Stimulated activated CD4-positive, alpha-beta T cell treated with anti-CD3 and anti-CD28 coated beads, TNF-alpha, amount 100 ng/mL, for 4 hours (primary cell): Measurements from ENCODE around the gene NDST1.

Experiments used
- DNase-seq, 3 experiments: peaks; one replicate each; pipeline ENCODE4 v3.0.0-alpha.2; 2020; ENCODE audit warnings: low read depth in 3 of 3

The NDST1 gene

DNA sequence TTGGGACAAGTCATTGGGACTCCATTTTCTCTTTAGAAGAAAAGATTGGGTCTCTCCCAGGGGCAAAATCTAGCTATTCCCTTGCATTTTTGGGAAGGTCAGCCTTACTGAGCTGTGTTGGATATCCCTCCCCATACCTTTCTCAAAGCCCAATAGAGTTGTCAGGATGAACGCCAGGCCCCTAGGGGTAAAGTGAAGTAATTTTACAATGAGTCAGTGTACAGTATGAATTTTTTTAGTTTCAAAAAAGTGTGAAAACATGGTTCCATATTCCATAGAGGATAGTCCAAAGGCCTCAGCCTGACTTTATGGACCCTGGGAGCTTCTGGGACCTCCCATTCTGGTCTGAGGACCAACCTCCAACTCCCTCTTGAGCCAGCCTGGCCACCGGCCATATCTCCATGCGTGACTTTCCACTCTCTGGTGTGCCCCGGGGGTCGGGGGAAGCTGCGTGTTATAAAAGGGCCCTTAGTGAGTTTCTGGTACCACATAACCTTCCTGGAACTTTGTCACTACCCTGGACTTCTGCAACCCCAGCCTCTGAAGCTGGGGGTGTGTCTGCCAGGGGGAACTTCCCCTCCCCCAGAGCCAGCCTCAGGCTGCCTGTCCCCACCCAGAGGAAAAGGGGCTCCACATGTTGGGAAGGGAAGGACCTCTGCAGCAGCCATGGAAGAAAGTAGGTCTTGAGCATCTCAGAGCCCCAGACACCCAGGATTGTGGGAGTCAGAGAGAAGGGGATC, 80.1 kb downstream of the NDST1 start:
- DNase-seq = no peak

DNA sequence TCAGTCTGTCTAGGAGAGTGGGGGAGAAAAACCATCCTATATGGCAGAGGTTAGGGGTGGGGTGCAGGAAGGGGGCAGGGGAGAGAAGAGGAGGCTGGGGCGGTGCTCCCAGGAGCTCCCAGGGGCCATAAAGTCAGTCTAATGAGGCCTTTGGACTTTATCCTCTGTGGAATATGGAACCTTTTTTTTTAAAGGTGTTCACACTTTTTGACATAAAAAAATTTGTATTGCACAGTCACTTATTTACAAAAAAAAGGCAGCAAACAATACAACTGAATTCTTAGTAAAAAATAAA, 80.6 kb downstream of the NDST1 start:
- no peak for DNase-seq

DNA sequence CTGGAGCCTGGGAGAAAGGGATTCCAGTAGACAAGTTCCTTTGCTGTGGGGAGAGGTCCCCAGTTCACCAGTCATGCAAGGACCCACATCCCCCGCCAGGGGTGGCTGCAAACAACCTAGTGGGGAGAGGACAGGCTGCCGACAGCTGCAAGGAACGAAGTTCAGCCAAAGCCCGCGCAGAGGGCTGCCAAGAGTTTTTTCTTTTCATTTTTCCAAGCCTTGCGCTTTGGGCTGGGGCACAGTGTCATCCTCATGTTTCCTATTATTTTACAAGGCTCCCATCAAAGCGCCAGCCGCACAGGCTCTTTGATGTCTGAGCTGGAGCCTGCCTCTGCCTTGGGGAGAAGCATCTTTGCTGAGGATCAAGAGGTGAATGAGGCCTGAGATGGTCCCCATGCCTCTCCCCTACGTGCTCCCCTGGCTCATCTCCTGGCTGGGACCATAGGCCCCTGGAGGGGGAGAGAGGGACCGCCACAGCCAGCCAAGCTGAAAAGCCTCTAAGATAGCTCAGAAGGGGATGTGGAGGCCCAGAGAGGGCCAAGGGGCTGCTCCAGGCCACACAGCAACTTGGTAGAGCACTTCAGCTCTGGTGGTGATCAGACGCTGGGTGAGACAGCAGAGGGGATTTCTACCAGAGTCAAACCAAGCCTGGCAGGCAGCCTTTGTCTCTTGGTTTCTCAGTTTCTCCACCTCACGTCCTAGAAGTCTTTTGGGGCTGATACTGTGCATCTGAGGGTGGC, 82.1 kb downstream of the NDST1 start:
- no peak for DNase-seq

DNA sequence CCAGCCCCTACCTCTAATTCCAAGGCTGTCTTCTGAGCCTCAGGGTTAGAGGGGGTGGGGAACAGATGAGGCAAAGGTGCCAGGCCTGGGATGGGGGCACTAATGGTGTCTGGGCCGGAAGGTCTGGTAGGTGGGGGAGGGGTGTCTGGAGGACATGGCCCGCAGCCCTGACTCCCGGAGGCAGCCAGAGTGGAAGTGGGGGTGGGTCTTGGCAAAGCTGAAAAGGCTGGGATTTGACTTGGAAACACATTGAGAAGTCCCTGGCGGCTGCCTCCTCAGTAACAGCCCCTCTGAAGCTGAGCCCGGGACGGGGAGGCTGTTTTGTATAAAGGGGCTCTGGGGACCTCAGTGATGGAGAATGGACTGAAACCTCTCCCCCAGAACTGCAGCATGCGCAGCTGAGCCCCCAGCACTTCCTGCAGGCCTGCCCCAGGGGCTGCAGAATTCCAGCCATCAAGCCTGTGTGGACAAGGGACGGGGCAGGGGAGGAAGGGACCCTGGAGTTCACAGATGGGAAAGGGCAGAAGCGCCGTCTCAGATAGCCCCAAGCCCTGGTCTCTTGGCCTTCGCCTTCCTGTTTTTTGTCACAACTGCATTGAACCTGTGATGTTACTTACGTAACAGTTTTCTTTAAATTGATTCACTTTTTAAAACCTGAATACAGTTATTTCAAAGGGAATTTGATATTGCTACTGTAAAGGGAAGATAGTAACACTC, 83.2 kb downstream of the NDST1 start:
- DNase-seq = no peak

DNA sequence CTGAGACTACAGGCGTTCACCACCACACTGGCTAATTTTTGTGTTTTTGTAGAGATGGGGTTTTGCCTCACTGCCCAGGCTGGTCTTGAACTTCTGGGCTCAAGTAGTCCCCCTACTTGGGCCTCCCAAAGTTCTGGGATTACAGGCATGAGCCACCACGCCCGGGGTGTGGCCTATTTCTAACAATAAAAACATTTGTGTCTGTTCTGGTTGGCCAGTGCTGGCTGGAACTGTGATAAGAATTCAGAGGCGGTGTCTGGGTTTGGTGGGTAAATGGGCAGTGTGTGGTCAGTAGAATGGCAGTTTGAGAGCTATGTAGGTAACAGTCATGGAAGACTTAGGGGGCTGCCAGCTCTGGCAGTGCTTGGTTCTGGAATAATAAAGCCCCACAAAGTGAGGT, 85.7 kb downstream of the NDST1 start:
- DNase-seq = no peak

DNA sequence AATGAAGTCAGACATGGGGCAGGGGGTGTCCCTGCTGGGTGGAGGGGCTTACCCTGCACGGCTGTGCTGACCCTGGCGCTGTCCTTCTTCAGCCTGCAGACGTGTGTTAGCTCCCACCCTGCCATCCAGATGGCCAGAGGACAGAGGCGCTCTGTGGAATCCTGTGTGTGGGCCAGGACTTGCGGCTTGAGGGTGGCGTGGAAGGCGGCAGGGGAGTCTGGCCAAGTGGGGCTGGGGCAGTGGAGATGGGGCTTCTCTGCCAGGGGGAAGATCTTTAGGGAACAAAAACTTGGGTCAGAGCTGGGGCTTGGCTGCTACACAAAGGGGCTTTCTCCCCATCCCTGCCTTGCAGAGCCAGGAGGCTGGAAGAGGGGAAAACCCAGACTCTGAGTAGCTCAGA, 86.1 kb downstream of the NDST1 start:
- no peak for DNase-seq

DNA sequence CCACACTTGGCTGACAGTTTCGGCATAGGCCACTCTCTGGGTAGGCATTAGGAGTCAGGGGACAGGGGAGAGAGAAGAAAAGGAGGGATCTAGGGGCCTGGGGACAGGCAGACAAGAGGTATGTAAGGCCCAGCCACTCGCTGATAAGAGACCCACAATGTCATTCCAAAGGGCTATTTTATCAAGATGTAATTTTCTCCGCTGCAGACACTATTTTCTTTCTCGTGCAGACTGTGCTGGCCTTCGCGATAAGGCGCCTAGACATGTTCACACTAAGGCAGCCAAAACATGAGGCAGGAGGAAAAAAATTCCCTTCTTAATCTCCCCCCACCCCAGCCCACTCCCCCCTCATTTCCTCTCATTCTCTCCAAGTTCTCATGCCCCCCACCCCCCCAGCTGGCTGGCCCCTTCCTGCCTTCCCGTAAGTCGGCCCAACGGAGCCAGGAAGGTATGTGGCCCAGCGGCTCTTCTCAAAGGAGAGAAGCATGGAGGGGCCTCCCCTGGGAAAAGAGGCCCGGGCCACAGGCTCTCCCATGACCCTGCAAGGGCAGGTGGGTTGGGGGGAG, 87.6 kb downstream of the NDST1 start:
- no peak for DNase-seq

DNA sequence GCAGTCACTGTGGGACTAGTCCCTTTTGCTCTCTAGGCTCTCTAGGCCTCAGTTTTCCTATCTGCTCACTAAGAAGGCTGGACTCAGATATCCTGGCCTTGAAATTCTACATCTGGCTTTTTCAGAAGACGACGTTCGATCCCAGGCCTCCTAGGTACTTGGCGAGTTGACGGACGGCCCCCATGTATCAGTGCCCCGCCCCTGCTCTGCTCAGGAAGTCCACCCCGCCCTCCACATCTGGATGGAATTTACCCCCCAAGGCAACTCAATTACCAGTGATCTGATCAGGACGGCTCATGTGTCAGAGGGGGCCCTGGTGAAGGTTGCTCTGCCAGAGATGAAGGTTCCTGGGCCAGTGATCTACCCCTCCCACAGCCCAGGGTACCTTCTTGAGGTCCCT, 88.4 kb downstream of the NDST1 start:
- no peak for DNase-seq

DNA sequence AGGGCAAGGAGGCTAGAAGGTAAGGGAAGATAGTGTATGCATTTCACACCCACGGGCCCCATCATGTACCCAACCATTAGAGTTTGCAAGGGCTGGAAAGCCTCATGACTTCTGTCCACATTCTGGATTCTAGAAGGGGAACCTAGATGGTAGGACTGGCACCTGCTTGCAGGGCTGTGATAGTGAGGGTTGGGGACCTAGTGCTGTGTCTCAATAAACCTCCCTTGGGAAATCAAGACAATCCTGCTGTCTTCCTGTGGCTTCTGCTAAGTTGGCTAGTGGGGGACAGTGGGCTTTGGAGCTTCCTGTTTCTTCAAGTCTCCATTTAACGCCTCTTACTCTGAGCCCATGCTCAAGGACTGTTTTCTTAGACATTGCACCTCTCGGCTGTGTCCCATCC, 88.9 kb downstream of the NDST1 start:
- no peak for DNase-seq

DNA sequence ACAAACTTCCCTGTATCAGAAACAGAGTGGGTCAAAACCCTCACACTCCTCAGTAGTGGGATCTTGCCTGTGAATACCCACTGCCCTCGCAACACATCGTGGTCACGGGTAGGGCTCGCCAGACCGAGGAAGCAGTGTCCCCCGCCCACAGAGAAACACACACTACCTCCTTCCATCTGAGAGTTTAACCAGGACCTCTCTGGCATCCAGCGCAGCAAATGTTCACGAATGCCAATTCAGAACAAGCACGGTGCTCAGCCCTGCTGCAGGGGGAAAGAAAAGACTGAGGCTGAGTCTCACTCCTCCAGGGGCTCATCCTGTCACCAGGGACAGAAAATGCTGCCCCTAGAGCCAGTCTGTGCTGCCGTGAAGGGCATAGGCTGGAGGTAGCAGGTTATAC, 90.1 kb downstream of the NDST1 start:
- no peak for DNase-seq

DNA sequence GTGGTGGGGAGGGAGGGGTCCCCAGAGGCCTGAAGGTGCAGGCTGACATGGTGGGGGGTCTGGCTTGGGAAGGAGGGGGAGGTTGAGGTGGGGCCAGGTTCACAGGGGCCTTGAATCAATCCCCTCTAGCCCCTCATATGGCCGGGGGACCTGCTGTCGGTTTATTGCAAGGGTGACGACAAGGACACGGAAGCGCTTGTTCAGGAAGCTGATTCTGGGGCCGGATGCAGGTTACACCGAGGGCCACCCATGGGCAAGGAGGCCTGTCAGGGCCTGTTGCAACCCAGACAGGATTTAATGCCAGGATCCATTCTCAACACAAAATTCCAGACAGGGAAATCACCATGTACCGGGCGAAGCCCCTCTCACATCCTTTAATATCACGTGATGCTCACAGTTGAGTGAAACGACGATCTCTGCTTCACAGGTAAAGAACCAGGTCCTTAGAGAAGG, 90.9 kb downstream of the NDST1 start:
- no peak for DNase-seq

DNA sequence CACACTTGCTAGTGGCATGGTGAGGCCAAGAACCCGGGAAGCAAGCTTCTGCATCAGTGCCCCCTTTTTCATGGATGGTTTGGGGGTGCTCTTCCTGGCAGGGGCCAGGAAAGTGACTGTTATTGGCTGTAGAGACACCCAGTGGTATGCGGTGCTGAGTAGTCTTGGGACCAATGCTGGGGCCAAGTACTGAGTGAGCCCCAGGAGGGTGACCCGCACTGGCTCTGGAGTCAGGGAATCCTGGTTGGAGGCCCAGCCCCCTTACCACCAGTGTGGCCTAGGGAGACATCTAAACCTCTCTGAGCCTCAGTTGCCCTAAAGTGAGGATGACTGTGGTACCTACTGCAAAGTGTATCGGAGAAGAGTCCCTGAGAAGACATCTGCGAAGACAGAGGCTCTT, 91.3 kb downstream of the NDST1 start:
- no peak for DNase-seq

DNA sequence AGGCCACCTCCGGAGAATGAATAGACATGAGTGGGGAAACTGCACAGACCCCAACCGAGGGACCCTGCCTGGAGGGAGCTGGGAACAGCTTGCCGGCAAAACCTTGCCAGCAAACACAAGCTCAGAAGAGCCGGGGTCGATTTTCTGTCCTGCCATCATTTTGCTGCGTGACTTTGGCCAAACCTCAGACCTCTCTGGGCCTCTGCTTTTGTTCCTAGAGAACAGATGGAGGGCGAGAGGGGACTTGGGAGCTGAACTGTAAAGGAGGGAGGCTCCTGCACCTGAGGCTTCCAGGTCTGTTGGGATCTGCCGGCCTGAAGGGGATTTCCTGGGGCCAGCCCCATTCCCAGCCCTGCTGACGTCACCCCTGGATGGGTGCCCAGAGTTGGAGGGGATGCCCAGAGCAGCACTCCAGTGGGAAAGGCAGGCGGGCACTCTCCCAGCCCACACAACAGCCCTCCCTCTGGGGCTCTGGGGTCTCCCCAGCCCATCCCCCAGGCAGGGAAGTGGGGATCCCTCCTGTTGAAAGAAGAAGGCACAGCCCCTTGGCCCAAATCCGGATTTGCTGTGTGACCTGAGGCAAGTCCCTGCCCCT, 92.1 kb downstream of the NDST1 start:
- DNase-seq = no peak

DNA sequence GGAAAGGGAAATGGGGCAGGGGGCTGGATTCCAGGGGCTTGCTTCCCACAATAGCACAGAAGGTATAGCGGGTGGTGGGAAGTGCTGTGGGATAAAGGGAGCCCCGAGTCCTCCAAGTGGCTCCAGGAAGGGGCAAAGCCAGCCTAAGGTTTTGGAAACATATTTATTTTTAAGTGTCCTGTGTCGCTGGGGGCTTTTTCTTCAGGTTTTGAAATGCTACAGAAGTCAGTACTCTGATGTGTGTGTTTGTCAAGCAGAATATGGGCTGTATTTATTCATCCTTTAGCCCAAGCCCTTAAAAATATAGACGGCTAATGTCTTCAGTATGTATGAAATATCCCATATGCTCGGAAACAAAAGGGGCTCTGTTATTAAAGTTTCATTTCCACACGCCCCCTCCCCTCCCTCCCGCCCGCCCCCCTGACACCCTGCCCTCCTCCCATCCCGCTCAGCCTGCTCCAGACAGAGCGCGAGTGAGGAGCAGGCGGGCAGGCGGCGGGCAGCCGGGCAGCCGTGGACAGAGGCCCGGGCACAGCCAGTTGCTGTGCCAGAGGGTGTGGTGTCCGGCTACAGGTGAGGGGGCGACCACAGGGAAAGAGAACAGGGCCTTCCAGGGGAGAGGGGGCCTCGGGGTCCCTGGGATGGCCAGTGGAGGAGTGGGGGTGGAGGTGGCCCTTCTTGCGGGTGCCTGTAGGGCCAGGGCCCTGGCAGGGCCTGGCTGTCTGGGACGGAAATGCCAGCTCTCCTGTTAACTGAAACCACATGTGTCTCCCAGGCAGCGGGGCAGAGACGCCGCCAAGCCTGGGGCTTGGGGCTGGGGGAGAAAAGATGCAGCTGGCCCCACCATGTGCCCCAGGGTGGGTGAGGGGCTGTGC, 92.9 kb downstream of the NDST1 start:
- no peak for DNase-seq

DNA sequence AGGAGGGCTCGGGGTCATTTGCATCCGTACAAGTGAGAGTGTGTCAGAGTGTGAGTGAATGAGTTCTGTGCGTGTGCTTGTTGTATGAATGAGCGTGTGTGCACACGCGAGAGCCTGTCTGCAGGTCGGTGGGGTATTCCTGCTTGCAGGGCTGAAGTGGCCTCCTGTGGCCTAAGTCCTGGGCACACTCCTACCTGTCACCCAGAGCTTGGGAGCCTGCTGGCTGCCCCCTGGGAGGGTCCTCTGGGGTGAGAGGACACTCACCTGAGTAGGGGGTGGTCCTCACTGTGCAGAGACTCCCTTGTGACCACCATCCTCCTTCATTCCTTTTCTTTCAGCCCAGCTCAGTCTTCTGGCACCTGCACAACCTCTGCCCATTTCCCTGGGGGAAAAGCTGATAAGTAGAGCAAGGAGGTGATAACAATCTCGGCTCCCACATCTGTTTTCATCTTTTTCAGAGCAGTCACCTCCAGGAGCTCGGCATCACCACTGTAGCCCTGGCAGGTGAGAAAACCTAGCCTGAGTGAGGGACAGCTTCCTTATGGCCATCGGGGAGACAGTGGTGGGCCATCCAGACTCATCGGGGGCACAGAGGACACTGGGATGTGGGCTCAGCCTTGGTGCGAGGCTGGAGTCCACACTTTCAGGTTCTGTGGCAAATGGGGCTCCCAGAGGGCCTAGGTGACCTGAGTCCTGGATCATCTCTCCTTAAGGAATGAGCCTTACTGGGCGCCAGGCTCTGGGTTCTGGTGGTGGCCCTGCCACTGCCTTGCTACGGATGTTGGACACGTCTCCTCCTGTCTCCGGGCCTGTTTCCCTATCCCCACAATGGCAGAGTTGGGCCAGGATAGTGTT, 93.8 kb downstream of the NDST1 start:
- DNase-seq = no peak

DNA sequence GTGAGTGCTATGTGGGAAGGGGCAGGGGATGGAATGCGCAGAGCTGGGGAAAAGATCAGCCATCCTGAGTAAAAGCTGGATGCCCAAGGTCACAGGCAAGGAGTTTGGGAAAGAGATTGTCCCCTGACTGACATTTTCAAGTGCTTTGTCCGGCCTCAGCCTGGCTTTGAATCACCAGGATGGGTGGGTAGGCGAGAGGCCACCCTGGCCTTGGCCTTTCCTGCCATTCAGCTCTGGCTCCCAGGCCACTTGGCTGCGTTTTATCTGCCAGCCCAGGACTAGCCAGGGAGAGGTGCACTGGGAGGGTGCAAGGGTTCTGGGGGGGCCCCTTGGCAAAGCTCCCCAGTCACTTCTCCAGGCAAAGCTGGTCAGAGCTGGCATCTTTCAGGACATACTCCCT, 95.1 kb downstream of the NDST1 start:
- DNase-seq = no peak

DNA sequence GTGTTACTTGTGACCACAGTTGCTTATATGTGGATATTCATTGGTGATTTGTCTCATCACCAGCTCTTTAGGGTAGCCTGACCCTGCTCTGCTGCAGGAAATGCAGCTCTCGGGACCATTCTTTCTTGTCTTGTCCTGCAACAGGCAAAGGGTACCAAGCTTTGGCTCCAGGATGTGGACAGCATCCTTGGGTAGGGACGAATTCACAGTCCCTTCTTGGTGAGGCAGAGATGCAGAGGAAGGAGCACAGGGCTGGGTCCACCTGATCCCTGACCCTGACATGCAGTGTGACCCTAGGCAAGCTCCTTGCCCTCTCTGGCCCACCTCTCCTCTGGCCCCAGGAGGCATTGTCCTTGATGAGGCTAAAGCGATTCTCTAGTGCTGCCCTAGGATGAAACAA, 95.6 kb downstream of the NDST1 start:
- DNase-seq = no peak

DNA sequence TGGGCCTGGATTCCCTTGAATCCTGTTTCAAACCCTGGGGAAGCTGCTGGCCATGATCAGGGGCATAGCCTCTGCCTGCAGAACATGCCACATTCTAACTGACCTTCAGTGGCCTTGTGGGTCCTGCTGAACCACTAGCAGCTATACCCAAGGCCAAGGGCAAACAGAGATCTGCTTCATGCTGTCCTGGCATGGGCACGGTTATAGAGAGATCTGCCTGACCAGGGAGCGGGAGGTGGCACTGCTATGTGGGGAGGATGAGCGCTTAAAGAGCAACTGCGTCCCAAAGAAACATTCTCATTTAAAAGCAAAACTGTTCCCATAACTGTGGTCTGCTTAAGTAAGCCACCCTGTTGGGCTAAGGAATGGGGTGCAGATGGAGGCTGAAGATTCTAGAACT, 96.1 kb downstream of the NDST1 start:
- DNase-seq = no peak

DNA sequence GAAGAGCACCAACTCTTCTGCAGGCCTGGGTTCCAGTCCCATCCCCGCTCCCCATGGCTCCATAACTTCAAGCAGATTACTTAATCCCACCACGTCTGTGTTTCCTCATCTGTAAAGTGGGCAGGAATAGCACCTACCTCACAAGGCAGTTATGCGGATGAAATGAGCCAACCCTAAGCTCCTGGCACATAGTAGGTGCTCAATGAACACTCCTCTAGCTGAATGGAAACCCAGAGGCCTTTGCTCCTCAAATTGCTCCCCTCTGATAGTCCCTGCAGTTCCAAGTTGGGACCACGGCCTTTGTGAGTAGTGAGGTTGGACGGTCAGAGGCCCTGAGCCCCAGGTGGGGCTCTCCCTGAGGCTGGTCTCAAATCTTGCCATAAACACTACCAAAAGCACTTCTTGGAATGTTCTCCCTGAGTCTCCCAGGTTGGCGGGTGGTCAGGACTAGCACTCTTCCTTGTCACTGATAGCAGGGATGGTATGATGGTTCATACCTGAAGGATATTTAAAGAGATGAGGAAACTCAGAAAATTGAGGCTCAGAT, 97.0 kb downstream of the NDST1 start:
- DNase-seq = no peak

DNA sequence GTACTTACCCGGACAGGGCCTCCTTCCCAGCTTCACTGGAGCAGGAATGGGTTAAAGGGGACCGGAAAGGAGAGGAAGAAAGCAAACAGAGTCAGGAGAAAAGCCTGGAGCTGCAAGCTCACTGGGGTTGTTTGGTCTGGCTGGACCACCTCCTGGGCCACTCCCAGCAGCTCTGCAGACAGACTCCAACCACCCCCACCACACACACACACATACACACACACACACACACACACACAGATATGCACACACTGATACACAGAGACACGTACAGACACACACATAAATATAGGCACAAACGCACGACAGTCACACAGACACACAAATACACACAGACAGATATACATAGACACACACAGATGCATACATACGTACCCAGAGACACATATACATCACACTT, 97.6 kb downstream of the NDST1 start:
- DNase-seq = no peak
